WTC11 (cell line): Measurements from ENCODE around the gene GRN.

Experiments used
- MAX ChIP-seq: sonication (generic); formaldehyde crosslinking; IDR thresholded peaks from 2 replicates; pipeline ENCODE4 v1.8.0; 2022; ENCODE audit warnings: mild to moderate bottlenecking, missing genetic modification reagents
- MYBL2 ChIP-seq: sonication (generic); formaldehyde crosslinking; IDR thresholded peaks from 2 replicates; pipeline ENCODE4 v1.8.1; 2023; ENCODE audit warnings: mild to moderate bottlenecking, moderate library complexity, missing genetic modification reagents
- ZNF121 ChIP-seq: sonication (generic); formaldehyde crosslinking; IDR thresholded peaks from 2 replicates; pipeline ENCODE4 v1.8.0; 2023; ENCODE audit warnings: missing genetic modification reagents
- ZNF281 ChIP-seq: sonication (generic); formaldehyde crosslinking; IDR thresholded peaks from 2 replicates; pipeline ENCODE4 v1.8.0; 2023; ENCODE audit warnings: mild to moderate bottlenecking, missing genetic modification reagents
- TF ChIP-seq, protein P1 (sequence below): fragments of 200-600 bp; IDR thresholded peaks from 2 replicates; pipeline ENCODE4 v1.8.0; 2022; ENCODE audit warnings: antibody characterized with exemption
- TF ChIP-seq, protein P2 (sequence below): sonication (generic); formaldehyde crosslinking; conservative IDR thresholded peaks from 2 replicates; pipeline ENCODE4 v1.8.1; 2022; ENCODE audit warnings: mild to moderate bottlenecking, missing genetic modification reagents

DNA sequence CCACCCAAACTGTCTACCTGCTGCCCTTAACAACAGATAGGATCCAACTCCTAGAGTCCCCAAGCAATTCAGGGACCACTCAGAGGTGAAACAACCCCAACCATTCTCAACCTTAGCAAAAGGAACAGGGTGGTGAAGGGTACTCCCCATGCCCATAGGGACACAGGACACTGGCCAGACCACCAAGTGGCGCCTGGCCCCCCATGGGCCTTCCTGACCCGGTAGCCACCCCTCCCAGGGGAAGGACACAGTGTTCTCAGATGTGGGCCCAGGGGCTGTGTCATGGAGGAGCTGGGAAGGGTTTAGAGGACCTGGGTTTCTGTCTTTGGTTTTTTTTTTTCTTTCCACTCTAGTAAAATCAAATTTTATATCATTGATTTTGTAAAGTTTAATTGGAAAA lies 10.8 kb upstream of the GRN start:
- TF ChIP-seq, protein P1, sequence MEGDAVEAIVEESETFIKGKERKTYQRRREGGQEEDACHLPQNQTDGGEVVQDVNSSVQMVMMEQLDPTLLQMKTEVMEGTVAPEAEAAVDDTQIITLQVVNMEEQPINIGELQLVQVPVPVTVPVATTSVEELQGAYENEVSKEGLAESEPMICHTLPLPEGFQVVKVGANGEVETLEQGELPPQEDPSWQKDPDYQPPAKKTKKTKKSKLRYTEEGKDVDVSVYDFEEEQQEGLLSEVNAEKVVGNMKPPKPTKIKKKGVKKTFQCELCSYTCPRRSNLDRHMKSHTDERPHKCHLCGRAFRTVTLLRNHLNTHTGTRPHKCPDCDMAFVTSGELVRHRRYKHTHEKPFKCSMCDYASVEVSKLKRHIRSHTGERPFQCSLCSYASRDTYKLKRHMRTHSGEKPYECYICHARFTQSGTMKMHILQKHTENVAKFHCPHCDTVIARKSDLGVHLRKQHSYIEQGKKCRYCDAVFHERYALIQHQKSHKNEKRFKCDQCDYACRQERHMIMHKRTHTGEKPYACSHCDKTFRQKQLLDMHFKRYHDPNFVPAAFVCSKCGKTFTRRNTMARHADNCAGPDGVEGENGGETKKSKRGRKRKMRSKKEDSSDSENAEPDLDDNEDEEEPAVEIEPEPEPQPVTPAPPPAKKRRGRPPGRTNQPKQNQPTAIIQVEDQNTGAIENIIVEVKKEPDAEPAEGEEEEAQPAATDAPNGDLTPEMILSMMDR, result no peak
- no peak for TF ChIP-seq MYBL2 (CRISPR knock-in tag)
- TF ChIP-seq ZNF281 (CRISPR knock-in tag), result no peak
- TF ChIP-seq, protein P2, sequence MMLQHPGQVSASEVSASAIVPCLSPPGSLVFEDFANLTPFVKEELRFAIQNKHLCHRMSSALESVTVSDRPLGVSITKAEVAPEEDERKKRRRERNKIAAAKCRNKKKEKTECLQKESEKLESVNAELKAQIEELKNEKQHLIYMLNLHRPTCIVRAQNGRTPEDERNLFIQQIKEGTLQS, result no peak
- no peak for TF ChIP-seq MAX (CRISPR knock-in tag)
- TF ChIP-seq ZNF121 (CRISPR knock-in tag), result no peak
